ENCODE results near the gene DGKQ. TPM values are rescaled to one million over a fixed set of nuclear protein-coding genes. Genes with fewer than 3 reads are reported as not detected.

Gene DGKQ
- total and polyA plus RNA-seq, 3 donors from 2014 or later: 10.8 to 22.7 (median 20.7) TPM

- WGBS, 2 donors: 94 to 95% methylated on average over 23 to 25 of the region's 26 CpGs
- no peak for DNase-seq
- intact Hi-C loops (cut with DNase I; ENCODE audit: low total_unique reads): no loop called here
- no peaks in the 10 kb centered on the region for H3K9me3 ChIP-seq
- H3K4me3 ChIP-seq: no peak overlapping the region
- peaks cover 12% of the 10 kb centered on the region for H3K4me1 ChIP-seq
- no peaks in the 10 kb centered on the region for H3K27me3 ChIP-seq
- no peaks in the 10 kb centered on the region for H3K36me3 ChIP-seq (ENCODE audit: low read depth, missing control alignments)
- TF ChIP-seq, protein P1, sequence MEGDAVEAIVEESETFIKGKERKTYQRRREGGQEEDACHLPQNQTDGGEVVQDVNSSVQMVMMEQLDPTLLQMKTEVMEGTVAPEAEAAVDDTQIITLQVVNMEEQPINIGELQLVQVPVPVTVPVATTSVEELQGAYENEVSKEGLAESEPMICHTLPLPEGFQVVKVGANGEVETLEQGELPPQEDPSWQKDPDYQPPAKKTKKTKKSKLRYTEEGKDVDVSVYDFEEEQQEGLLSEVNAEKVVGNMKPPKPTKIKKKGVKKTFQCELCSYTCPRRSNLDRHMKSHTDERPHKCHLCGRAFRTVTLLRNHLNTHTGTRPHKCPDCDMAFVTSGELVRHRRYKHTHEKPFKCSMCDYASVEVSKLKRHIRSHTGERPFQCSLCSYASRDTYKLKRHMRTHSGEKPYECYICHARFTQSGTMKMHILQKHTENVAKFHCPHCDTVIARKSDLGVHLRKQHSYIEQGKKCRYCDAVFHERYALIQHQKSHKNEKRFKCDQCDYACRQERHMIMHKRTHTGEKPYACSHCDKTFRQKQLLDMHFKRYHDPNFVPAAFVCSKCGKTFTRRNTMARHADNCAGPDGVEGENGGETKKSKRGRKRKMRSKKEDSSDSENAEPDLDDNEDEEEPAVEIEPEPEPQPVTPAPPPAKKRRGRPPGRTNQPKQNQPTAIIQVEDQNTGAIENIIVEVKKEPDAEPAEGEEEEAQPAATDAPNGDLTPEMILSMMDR (IDR thresholded peaks at IDR 0.05): no peak
- TF ChIP-seq POLR2A (IDR thresholded peaks at IDR 0.05): no peak
- H3K27ac ChIP-seq: no peak overlapping the region
Measured at GRCh38 chr4:990746-991367, 17.5 kb upstream of the DGKQ start.

DNA sequence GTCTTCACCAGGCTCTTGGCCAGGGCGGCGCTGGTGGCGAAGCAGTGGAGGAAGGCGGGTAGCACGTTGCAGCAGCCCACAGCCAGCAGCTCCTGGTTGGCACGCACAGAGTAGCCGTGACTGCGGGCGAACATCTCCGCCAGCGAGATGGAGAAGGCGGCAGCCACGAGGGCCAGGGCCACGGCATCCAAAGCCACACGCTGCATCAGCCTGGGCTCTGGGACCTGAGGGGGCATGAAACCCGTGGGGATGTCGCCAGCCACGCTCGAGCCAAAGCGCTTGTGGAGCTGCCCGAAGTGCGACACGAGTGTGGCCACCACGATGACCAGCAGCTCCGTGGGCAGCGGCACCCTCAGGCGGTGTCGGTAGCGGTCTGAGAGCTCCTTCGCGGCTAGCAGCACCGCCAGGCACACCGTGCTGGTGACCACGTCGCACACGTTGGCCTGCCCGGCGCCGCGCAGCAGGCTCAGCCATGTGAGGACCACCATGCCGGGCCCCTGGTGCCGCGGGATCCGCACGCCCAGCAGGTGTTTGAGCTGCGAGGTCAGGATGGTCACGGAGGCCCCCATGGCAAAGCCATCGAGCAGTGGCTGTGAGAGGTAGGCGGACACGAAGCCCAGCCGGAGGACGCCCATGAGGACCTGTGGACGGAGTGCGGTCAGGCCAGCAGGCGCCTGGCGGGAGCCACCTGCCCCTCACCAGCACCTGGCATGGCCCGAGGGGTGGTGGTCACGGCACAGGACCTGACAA lies 16.5 kb upstream of the DGKQ start:
- no peaks in the 10 kb centered on the region for H3K27me3 ChIP-seq
- no peak overlapping the region for H3K4me3 ChIP-seq
- H3K36me3 ChIP-seq (ENCODE audit: low read depth, missing control alignments): no peaks in the 10 kb centered on the region
- H3K27ac ChIP-seq: no peak overlapping the region
- H3K9me3 ChIP-seq: no peaks in the 10 kb centered on the region
- WGBS, 2 donors: 96 to 98% methylated on average over 30 to 53 of the region's 58 CpGs
- H3K4me1 ChIP-seq: peaks cover 12% of the 10 kb centered on the region
- no peak for TF ChIP-seq POLR2A (IDR thresholded peaks at IDR 0.05)
- TF ChIP-seq, protein P1 (IDR thresholded peaks at IDR 0.05): no peak
- intact Hi-C loops (cut with DNase I; ENCODE audit: low total_unique reads): no loop called here
- no peak for DNase-seq

GRCh38 chr4:988726-989721 lies 15.7 kb upstream of the DGKQ start:
- TF ChIP-seq, protein P1 (IDR thresholded peaks at IDR 0.05): no peak
- no peak for TF ChIP-seq POLR2A (IDR thresholded peaks at IDR 0.05)
- no peaks in the 10 kb centered on the region for H3K9me3 ChIP-seq
- H3K4me3 ChIP-seq: no peak overlapping the region
- no peak for DNase-seq
- no peak overlapping the region for H3K27ac ChIP-seq
- WGBS, 2 donors: 92% methylated on average over 68 of the region's 69 CpGs; no CpG with 5 or more reads in 1 of the 2 donors
- peaks cover 12% of the 10 kb centered on the region for H3K4me1 ChIP-seq
- no peaks in the 10 kb centered on the region for H3K36me3 ChIP-seq (ENCODE audit: low read depth, missing control alignments)
- intact Hi-C loops (cut with DNase I; ENCODE audit: low total_unique reads): no loop called here
- H3K27me3 ChIP-seq: no peaks in the 10 kb centered on the region

- intact Hi-C loops (cut with DNase I; ENCODE audit: low total_unique reads): no loop called here
- H3K27ac ChIP-seq: no peak overlapping the region
- no peaks in the 10 kb centered on the region for H3K27me3 ChIP-seq
- WGBS, 2 donors: 74 to 90% methylated on average over 2 to 34 of the region's 37 CpGs
- no peaks in the 10 kb centered on the region for H3K9me3 ChIP-seq
- H3K4me3 ChIP-seq: peak overlapping the region; percentile 62 to 63
- peaks cover 12% of the 10 kb centered on the region for H3K4me1 ChIP-seq
- no peak for DNase-seq
- no peaks in the 10 kb centered on the region for H3K36me3 ChIP-seq (ENCODE audit: low read depth, missing control alignments)
- no peak for TF ChIP-seq POLR2A (IDR thresholded peaks at IDR 0.05)
- TF ChIP-seq, protein P1 (IDR thresholded peaks at IDR 0.05): no peak
Measured at GRCh38 chr4:987624-988513, 14.5 kb upstream of the DGKQ start.
